SK-N-SH (cell line): ENCODE measurements around the gene MRPL12. TPM values are rescaled to one million over a fixed set of nuclear protein-coding genes. Genes with fewer than 3 reads are reported as not detected.

ENCODE experiments used
- CTCF ChIA-PET: fragments of 300-600, 350-600 bp; formaldehyde crosslinking; extraction: SDS; loops from one replicate; lab custom pipeline; 2021; lab: Yijun Ruan, JAX
- POLR2A ChIA-PET: fragments of 350-600 bp; sonication (Branson Sonifier 250); formaldehyde crosslinking; extraction: SDS; loops from one replicate; lab custom pipeline; 2020; ENCODE audit warnings: antibody characterized with exemption, inconsistent platforms; lab: Yijun Ruan, JAX
- DNase-seq: peaks from one replicate; pipeline ENCODE4 v3.0.0; 2012
- H2AFZ ChIP-seq: fragments of 200-600 bp; sonication (generic); 2 replicates; pipeline ENCODE4 v1.8.1; 2016; ENCODE audit warnings: antibody characterized with exemption, mild to moderate bottlenecking, low read depth
- H3F3A ChIP-seq: fragments of 200-600 bp; sonication (generic); replicated peaks from 2 replicates; pipeline ENCODE3; 2016; ENCODE audit warnings: antibody characterized with exemption, mild to moderate bottlenecking; ENCODE audit not compliant: insufficient read depth
- H3K27ac ChIP-seq, 2 experiments: fragments of 200-500 bp in 1 of 2; fragments of 200-600 bp in 1 of 2; sonication (Bioruptor generic) in 1 of 2; sonication (generic), shearing (Covaris generic) in 1 of 2; 2 replicates each; pipeline versions ENCODE4 v1.5.1 to v1.6.1; 2014 to 2016; ENCODE audit warnings: low read depth in 2 of 2, inconsistent platforms in 1 of 2, low read length in 1 of 2, mild to moderate bottlenecking in 1 of 2, mixed read lengths in 1 of 2
- H3K27me3 ChIP-seq: fragments of 200-600 bp; sonication (generic), shearing (Covaris generic); 2 replicates; pipeline ENCODE4 v1.6.1; 2016; ENCODE audit warnings: mixed run types; ENCODE audit not compliant: insufficient read depth
- H3K36me3 ChIP-seq, 2 experiments: fragments of 200-500 bp in 1 of 2; fragments of 200-600 bp in 1 of 2; sonication (Bioruptor generic) in 1 of 2; sonication (generic) in 1 of 2; replicated peaks in 1 of 2; 2 replicates each; pipeline versions ENCODE3 to v1.5.1; 2014 to 2016; ENCODE audit warnings: low read length in 1 of 2, mild to moderate bottlenecking in 1 of 2; ENCODE audit not compliant: insufficient read depth in 2 of 2, control insufficient read depth in 1 of 2
- H3K4me1 ChIP-seq, 2 experiments: fragments of 200-500 bp in 1 of 2; fragments of 200-600 bp in 1 of 2; sonication (Bioruptor generic) in 1 of 2; sonication (generic), shearing (Covaris generic) in 1 of 2; 2 replicates each; pipeline versions ENCODE4 v1.5.1 to v1.6.1; 2014 to 2016; ENCODE audit warnings: low read depth in 1 of 2, low read length in 1 of 2, mixed run types in 1 of 2; ENCODE audit not compliant: insufficient read depth in 2 of 2, control insufficient read depth in 1 of 2
- H3K4me2 ChIP-seq: fragments of 200-600 bp; sonication (generic), shearing (Covaris generic); 2 replicates; pipeline ENCODE4 v1.6.1; 2017; ENCODE audit warnings: mixed run types
- H3K4me3 ChIP-seq, 2 experiments: fragments of 200-500 bp in 1 of 2; fragments of 200-600 bp in 1 of 2; sonication (Bioruptor generic) in 1 of 2; sonication (generic), shearing (Covaris generic) in 1 of 2; 2 replicates each; pipeline versions ENCODE4 v1.5.1 to v1.8.1; 2014 to 2016; ENCODE audit warnings: low read depth in 2 of 2, inconsistent platforms in 1 of 2, low read length in 1 of 2, mild to moderate bottlenecking in 1 of 2, mixed read lengths in 1 of 2, moderate library complexity in 1 of 2
- H3K79me2 ChIP-seq: fragments of 200-600 bp; sonication (generic); 2 replicates; pipeline ENCODE4 v1.8.1; 2017; ENCODE audit warnings: mild to moderate bottlenecking; ENCODE audit not compliant: insufficient read depth
- H3K9ac ChIP-seq: fragments of 200-600 bp; sonication (generic); 2 replicates; pipeline ENCODE4 v1.6.1; 2017; ENCODE audit warnings: mixed run types
- H3K9me2 ChIP-seq: fragments of 200-600 bp; sonication (generic); 2 replicates; pipeline ENCODE4 v1.6.1; 2017; ENCODE audit warnings: mixed run types
- H3K9me3 ChIP-seq: fragments of 200-600 bp; sonication (generic); 2 replicates; pipeline ENCODE4 v1.6.1; 2017; ENCODE audit warnings: mixed run types, mild to moderate bottlenecking, moderate library complexity
- H4K20me1 ChIP-seq: fragments of 200-600 bp; sonication (generic); 2 replicates; pipeline ENCODE4 v1.6.1; 2017; ENCODE audit warnings: mild to moderate bottlenecking, mixed run types; ENCODE audit not compliant: insufficient read depth
- FOXM1 ChIP-seq: IDR thresholded peaks from 2 replicates; pipeline ENCODE4 v1.4.0; 2012; ENCODE audit warnings: low read depth, mild to moderate bottlenecking
- IRF3 ChIP-seq: fragments of 150-350 bp; IDR thresholded peaks from 2 replicates; pipeline ENCODE4 v1.6.1; 2016; ENCODE audit warnings: mild to moderate bottlenecking, low read depth, low read length
- MAX ChIP-seq: IDR thresholded peaks from 2 replicates; pipeline ENCODE4 v1.4.0; 2012; ENCODE audit warnings: low read depth
- MXI1 ChIP-seq: IDR thresholded peaks from 2 replicates; pipeline ENCODE4 v1.6.1; 2012; ENCODE audit warnings: mild to moderate bottlenecking, low read depth, low read length, improper control_type of control experiment
- RAD21 ChIP-seq: IDR thresholded peaks from 2 replicates; pipeline ENCODE4 v1.6.1; 2012; ENCODE audit warnings: mild to moderate bottlenecking, low read length
- SIN3A ChIP-seq: IDR thresholded peaks from 2 replicates; pipeline ENCODE4 v1.6.1; 2012; ENCODE audit warnings: low read depth, mild to moderate bottlenecking, low read length, moderate library complexity, borderline replicate concordance
- YY1 ChIP-seq: IDR thresholded peaks from 2 replicates; pipeline ENCODE4 v1.4.0; 2012; ENCODE audit warnings: low read depth, mild to moderate bottlenecking
- WGBS: methylation state at CpG from one replicate; pipeline ENCODE4 v1.1.6; 2017; ENCODE audit warnings: low lambda C conversion rate; 5-methylcytosine and 5-hydroxymethylcytosine counted together
- polyA plus RNA-seq, 3 experiments: library from polyadenylated mRNA; depleted of rRNA; stranded (reverse); fragments of >200 nt; gene quantifications; 2 replicates each; pipeline ENCODE4 v1.2.3, GENCODE V29; 2012

MRPL12 gene
- polyA plus RNA-seq, 1 of the 3 experiments (the other 2 are of a cell fraction): 322 TPM

GRCh38 chr17:81665205-81666091 lies 37.7 kb upstream of the MRPL12 start:
- Histone ChIP-seq H3K4me1 (peaks cover 18 to 22% of the 10 kb centered on the region in 2 experiments; a peak in 3 of 4 replicates), H3K4me3 (peak overlapping the region; percentile 74 to 96), H3K27me3 (no peaks in the 10 kb centered on the region), H3K36me3 (peaks cover 18 to 30% of the 10 kb centered on the region in 2 experiments), H4K20me1 (no peaks in the 10 kb centered on the region), H3K9me2 (no peaks in the 10 kb centered on the region), H3K9me3 (no peaks in the 10 kb centered on the region), H3K27ac (peak overlapping the region; percentile 71 to 80), H2AFZ (peak overlapping the region; percentile 63), H3F3A (peaks cover 7% of the 10 kb centered on the region), H3K4me2 (peak overlapping the region; percentile 92), H3K9ac (peak overlapping the region; percentile 96), H3K79me2 (peaks cover 61% of the 10 kb centered on the region)
- DNase-seq: peak; percentile 79
- ChIA-PET CTCF (interaction anchor here (0.7 to 2.9 kb wide), 6 partner anchors 10 to 63 kb away, joined by 3 to 12 read pairs (median 4); partner anchors contain the start of genes ARL16 and HGS), POLR2A (interaction anchor here (0.6 to 2.3 kb wide), 8 partner anchors 10 to 46 kb away, joined by 3 to 7 read pairs (median 4); partner anchors contain the start of genes NPLOC4 and TSPAN10)
- WGBS: 67% methylated on average over 30 of the region's 30 CpGs
- TF ChIP-seq MXI1 (peak; percentile 86), RAD21 (no peak), YY1 (peak; percentile 75), MAX (peak; percentile 99), FOXM1 (no peak), SIN3A (0 out of 2 replicates have a peak, but pooled peaks have one; percentile 24)
- TF ChIP-seq, all 33 proteins: peak for 4

GRCh38 chr17:81666092-81666341 lies 37.1 kb upstream of the MRPL12 start:
- Histone ChIP-seq H2AFZ (peak overlapping the region; percentile 63), H3K4me1 (peaks cover 18 to 22% of the 10 kb centered on the region in 2 experiments; a peak in 3 of 4 replicates), H4K20me1 (no peaks in the 10 kb centered on the region), H3K27me3 (no peaks in the 10 kb centered on the region), H3F3A (peaks cover 7% of the 10 kb centered on the region), H3K4me3 (peak overlapping the region; percentile 74 to 96), H3K27ac (peak overlapping the region; percentile 71 to 80), H3K79me2 (peaks cover 67% of the 10 kb centered on the region), H3K9me3 (no peaks in the 10 kb centered on the region), H3K9me2 (no peaks in the 10 kb centered on the region), H3K9ac (peak overlapping the region; percentile 96), H3K4me2 (peak overlapping the region; percentile 92), H3K36me3 (peaks cover 23 to 34% of the 10 kb centered on the region in 2 experiments)
- TF ChIP-seq MXI1: peak; percentile 7; the same call in 1 of the 2 replicates
- TF ChIP-seq IRF3: no peak
- WGBS: 0% methylated on average over 16 of the region's 16 CpGs
- ChIA-PET CTCF (interaction anchor here (0.6 to 2.9 kb wide), 7 partner anchors 9 to 540 kb away, joined by 3 to 12 read pairs (median 3); partner anchors contain the start of genes ARL16, HGS and MRPL12), POLR2A (interaction anchor here (1.0 to 2.3 kb wide), 6 partner anchors 10 to 45 kb away, joined by 3 to 7 read pairs (median 5); partner anchors contain the start of genes ARL16, HGS, MRPL12 and NPLOC4)
- no peak for DNase-seq
